OCI-LY1 (cell line): ENCODE results near the gene ANKRD11.

Source experiments
- CTCF ChIP-seq: fragments of 200-600 bp; sonication (generic), shearing (Covaris generic); IDR thresholded peaks from 2 replicates; pipeline ENCODE4 v1.5.1; 2017; ENCODE audit warnings: mild to moderate bottlenecking, antibody characterized with exemption, low read length, moderate library complexity, mixed read lengths
- EZH2 ChIP-seq: fragments of 200-600 bp; sonication (generic), shearing (Covaris generic); IDR thresholded peaks from 2 replicates; pipeline ENCODE4 v1.8.0; 2017; ENCODE audit warnings: borderline replicate concordance, mixed run types, mild to moderate bottlenecking, antibody characterized with exemption, low read length, moderate library complexity, mixed read lengths

GRCh38 chr16:89222931-89223330 is 267.4 kb downstream of the ANKRD11 start:
- TF ChIP-seq CTCF: no peak
- TF ChIP-seq EZH2: no peak
